Measurements from ENCODE around the gene PCOLCE2.

GRCh38 chr3:142934887-142935269 lies 46.0 kb upstream of the PCOLCE2 start:
- TF ChIP-seq CTCF (IDR thresholded peaks at IDR 0.05; ENCODE audit: low read depth, low read length, missing input control) (no peak), FOXA2 (IDR thresholded peaks at IDR 0.05) (no peak), YY1 (IDR thresholded peaks at IDR 0.05) (no peak)
